Loucy (cell line): ENCODE data around the gene LMAN1L.

ENCODE experiments used
- H2AFZ ChIP-seq: fragments of 200-600 bp; sonication (generic); 2 replicates; pipeline ENCODE4 v1.6.0; 2016; ENCODE audit warnings: antibody characterized with exemption, mild to moderate bottlenecking, low read length, moderate library complexity
- H3F3A ChIP-seq: fragments of 200-600 bp; 2 replicates; pipeline ENCODE4 v1.6.0; 2016; ENCODE audit warnings: antibody characterized with exemption, low read depth, mild to moderate bottlenecking
- H3K27me3 ChIP-seq: fragments of 200-600 bp; sonication (generic); 2 replicates; pipeline ENCODE4 v1.6.1; 2014; ENCODE audit warnings: low read length, mild to moderate bottlenecking; ENCODE audit not compliant: insufficient read depth, poor library complexity, severe bottlenecking
- H3K36me3 ChIP-seq: fragments of 200-600 bp; sonication (generic); 2 replicates; pipeline ENCODE4 v1.6.1; 2016; ENCODE audit warnings: low read length; ENCODE audit not compliant: insufficient read depth
- H3K4me1 ChIP-seq: fragments of 200-600 bp; sonication (generic); 2 replicates; pipeline ENCODE4 v1.5.1; 2014; ENCODE audit warnings: low read length, mild to moderate bottlenecking; ENCODE audit not compliant: insufficient read depth, poor library complexity, severe bottlenecking
- H3K4me2 ChIP-seq: fragments of 200-600 bp; sonication (generic); 2 replicates; pipeline ENCODE4 v1.6.0; 2014; ENCODE audit warnings: antibody characterized with exemption, low read length, low read depth, mild to moderate bottlenecking; ENCODE audit not compliant: poor library complexity, severe bottlenecking
- H3K4me3 ChIP-seq: fragments of 200-600 bp; sonication (generic); 2 replicates; pipeline ENCODE4 v1.5.1; 2014; ENCODE audit warnings: low read length, mild to moderate bottlenecking, mixed read lengths; ENCODE audit not compliant: poor library complexity, severe bottlenecking
- H3K79me2 ChIP-seq: fragments of 200-600 bp; sonication (generic); 2 replicates; pipeline ENCODE4 v1.6.1; 2014; ENCODE audit warnings: low read length; ENCODE audit not compliant: insufficient read depth
- H3K9ac ChIP-seq: fragments of 200-600 bp; sonication (generic); 2 replicates; pipeline ENCODE4 v1.6.0; 2014; ENCODE audit warnings: mild to moderate bottlenecking, low read depth, low read length, moderate library complexity; ENCODE audit not compliant: poor library complexity, severe bottlenecking
- H3K9me2 ChIP-seq: fragments of 200-600 bp; sonication (generic); replicated peaks from 2 replicates; pipeline ENCODE4 v1.6.1; 2016; ENCODE audit warnings: low read depth, low read length, mixed read lengths
- H3K9me3 ChIP-seq: fragments of 200-600 bp; sonication (generic); 2 replicates; pipeline ENCODE4 v1.6.1; 2014; ENCODE audit warnings: mild to moderate bottlenecking, antibody characterized with exemption, low read length, low read depth; ENCODE audit not compliant: insufficient read depth
- H4K20me1 ChIP-seq: fragments of 200-600 bp; sonication (generic); 2 replicates; pipeline ENCODE4 v1.6.0; 2014; ENCODE audit warnings: antibody characterized with exemption, low read length, mild to moderate bottlenecking; ENCODE audit not compliant: insufficient read depth, poor library complexity, severe bottlenecking
- EZH2phosphoT487 ChIP-seq: fragments of 200-600 bp; IDR thresholded peaks from 2 replicates; pipeline ENCODE4 v1.6.1; 2018; ENCODE audit warnings: antibody characterized with exemption, mild to moderate bottlenecking, moderate library complexity, borderline replicate concordance
- TF ChIP-seq, protein P1 (sequence below): fragments of 200-600 bp; sonication (generic); conservative IDR thresholded peaks from 2 replicates; pipeline ENCODE4 v1.5.1; 2014; ENCODE audit warnings: mild to moderate bottlenecking, antibody characterized with exemption, low read length

The LMAN1L gene

DNA sequence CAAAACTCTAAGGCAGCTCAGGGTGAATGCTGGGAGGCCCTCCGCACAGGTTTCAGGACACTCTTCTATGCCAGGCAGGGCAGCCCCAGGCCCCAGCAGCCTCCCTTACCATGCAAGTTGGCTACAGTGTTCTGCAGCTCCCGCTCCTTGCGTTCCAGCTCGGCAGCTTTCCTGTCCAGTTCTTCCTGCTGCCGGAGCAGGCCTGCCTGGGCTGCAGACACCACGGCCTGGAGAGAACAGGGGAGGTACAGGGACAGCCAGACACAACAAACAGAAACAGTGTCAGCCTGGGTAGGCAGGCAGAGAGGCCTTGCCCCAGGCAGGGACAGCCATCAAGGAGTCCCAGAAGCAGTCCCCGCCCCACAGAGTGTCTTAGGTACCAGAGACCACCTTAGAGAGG is 39.3 kb downstream of the LMAN1L start:
- H3F3A ChIP-seq = no peaks in the 10 kb centered on the region
- no peak overlapping the region for H2AFZ ChIP-seq
- H3K9me3 ChIP-seq = no peaks in the 10 kb centered on the region
- no peaks in the 10 kb centered on the region for H3K27me3 ChIP-seq
- no peaks in the 10 kb centered on the region for H3K9me2 ChIP-seq
- peaks cover 67% of the 10 kb centered on the region; the same call in 1 of the 2 replicates for H3K36me3 ChIP-seq
- TF ChIP-seq EZH2phosphoT487 = no peak
- TF ChIP-seq, protein P1, sequence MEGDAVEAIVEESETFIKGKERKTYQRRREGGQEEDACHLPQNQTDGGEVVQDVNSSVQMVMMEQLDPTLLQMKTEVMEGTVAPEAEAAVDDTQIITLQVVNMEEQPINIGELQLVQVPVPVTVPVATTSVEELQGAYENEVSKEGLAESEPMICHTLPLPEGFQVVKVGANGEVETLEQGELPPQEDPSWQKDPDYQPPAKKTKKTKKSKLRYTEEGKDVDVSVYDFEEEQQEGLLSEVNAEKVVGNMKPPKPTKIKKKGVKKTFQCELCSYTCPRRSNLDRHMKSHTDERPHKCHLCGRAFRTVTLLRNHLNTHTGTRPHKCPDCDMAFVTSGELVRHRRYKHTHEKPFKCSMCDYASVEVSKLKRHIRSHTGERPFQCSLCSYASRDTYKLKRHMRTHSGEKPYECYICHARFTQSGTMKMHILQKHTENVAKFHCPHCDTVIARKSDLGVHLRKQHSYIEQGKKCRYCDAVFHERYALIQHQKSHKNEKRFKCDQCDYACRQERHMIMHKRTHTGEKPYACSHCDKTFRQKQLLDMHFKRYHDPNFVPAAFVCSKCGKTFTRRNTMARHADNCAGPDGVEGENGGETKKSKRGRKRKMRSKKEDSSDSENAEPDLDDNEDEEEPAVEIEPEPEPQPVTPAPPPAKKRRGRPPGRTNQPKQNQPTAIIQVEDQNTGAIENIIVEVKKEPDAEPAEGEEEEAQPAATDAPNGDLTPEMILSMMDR = no peak
- H4K20me1 ChIP-seq = peaks cover 4% of the 10 kb centered on the region
- peaks cover 6% of the 10 kb centered on the region; the same call in 1 of the 2 replicates for H3K79me2 ChIP-seq
- H3K4me3 ChIP-seq = no peak overlapping the region
- no peak overlapping the region for H3K4me2 ChIP-seq
- no peak overlapping the region for H3K9ac ChIP-seq
- peaks cover 3% of the 10 kb centered on the region for H3K4me1 ChIP-seq

DNA sequence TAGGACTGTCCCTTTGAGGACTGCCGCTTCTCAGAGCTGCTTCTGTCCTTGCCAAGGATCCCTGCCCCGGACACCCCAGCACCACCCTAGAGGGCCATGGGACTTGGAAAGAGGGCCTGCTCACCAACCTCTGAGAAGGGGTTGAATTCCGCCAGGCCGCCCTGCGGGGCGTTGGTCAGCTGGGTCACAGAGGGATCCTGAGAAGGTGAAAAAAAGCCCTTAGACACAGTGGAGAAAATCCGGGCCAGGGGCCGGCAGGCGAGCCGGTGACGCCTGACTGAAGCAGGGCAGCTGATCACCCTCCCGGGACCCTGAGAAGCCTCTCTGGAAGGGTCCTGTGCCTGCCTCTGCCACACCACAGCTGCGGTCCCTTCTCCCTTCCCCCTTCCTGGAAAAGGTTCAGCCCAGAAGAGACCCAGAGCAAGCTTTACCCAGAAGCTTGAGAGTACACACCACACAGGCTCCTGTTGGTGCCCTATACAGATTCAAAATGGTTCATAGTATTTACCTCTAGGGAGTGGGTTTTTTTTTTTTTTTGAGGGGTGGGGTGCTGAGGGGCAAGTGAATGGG is 41.9 kb downstream of the LMAN1L start:
- peaks cover 24% of the 10 kb centered on the region for H3K79me2 ChIP-seq
- TF ChIP-seq, protein P1 = no peak
- no peak for TF ChIP-seq EZH2phosphoT487
- peaks cover 48% of the 10 kb centered on the region; the same call in 1 of the 2 replicates for H3K36me3 ChIP-seq
- no peak overlapping the region for H3K9ac ChIP-seq
- H3K9me3 ChIP-seq = no peaks in the 10 kb centered on the region
- no peak overlapping the region for H3K4me3 ChIP-seq
- peaks cover 6% of the 10 kb centered on the region for H4K20me1 ChIP-seq
- H2AFZ ChIP-seq = no peak overlapping the region
- H3F3A ChIP-seq = no peaks in the 10 kb centered on the region
- peaks cover 18% of the 10 kb centered on the region for H3K4me1 ChIP-seq
- H3K9me2 ChIP-seq = no peaks in the 10 kb centered on the region
- H3K27me3 ChIP-seq = no peaks in the 10 kb centered on the region
- no peak overlapping the region for H3K4me2 ChIP-seq

DNA sequence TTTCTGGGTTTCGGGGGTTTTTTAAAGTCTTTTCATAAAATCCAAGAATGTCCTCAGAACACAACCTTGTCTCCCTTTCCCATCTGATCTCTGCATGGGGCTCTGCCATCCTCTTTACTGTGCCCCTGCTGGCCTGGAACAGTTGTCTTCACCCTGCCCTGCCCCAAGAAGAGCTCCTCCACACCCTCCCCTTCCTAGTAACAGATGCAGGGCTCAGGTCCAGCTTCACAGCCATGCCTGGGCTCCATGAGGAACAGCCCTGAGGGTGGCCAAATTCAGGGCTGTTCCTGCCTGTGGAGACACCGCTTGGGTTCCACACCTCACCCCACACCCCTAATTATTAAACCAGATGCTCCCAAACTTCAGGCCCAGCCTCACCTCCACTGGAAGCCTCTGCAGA is 43.2 kb downstream of the LMAN1L start:
- no peak overlapping the region for H3K4me3 ChIP-seq
- no peak overlapping the region for H2AFZ ChIP-seq
- no peaks in the 10 kb centered on the region for H3K9me3 ChIP-seq
- no peaks in the 10 kb centered on the region for H3F3A ChIP-seq
- H3K9me2 ChIP-seq = no peaks in the 10 kb centered on the region
- H4K20me1 ChIP-seq = peaks cover 6% of the 10 kb centered on the region
- H3K36me3 ChIP-seq = peaks cover 35% of the 10 kb centered on the region; the same call in 1 of the 2 replicates
- TF ChIP-seq, protein P1 = no peak
- no peak for TF ChIP-seq EZH2phosphoT487
- H3K79me2 ChIP-seq = peaks cover 31% of the 10 kb centered on the region
- peaks cover 18% of the 10 kb centered on the region for H3K4me1 ChIP-seq
- no peaks in the 10 kb centered on the region for H3K27me3 ChIP-seq
- no peak overlapping the region for H3K9ac ChIP-seq
- H3K4me2 ChIP-seq = no peak overlapping the region
